Activated naive CD4-positive, alpha-beta T cell treated with Interleukin-2 at 50 U/mL for 16 hours (primary cell): Measurements from ENCODE around the gene FRAS1.
"Not testable (repeated sequence)": the region's sequence is repeated elsewhere in the genome, so short reads cannot be mapped to it uniquely, and the experiment has no call there.

ENCODE experiments used
- DNase-seq: peaks from one replicate; pipeline ENCODE4 v3.0.0-alpha.2; 2020

The FRAS1 gene

DNA sequence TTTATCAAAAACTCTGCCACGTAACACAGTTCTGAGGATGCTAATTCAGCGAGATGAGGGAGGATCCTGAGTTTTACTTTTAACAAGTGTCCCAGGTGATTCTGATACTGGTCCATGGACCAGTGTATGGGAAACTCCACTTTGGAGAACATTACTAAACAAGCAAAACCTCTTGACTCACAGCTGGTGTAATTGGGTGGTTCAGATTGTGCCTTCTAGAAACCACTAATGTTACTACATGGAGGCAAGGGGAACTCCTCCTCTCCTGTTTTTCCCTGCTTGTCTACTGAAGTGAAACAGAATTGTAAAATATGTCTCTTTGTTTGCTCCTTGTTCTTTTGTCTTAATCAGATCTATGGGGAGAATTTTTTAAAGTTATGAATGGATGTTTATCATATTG is 62.6 kb downstream of the FRAS1 start:
- no peak for DNase-seq

- no peak for DNase-seq
Observed at GRCh38 chr4:78120144-78120880, 63.2 kb downstream of the FRAS1 start.

- no peak for DNase-seq
Observed at GRCh38 chr4:78121338-78121904, 64.3 kb downstream of the FRAS1 start.

DNA sequence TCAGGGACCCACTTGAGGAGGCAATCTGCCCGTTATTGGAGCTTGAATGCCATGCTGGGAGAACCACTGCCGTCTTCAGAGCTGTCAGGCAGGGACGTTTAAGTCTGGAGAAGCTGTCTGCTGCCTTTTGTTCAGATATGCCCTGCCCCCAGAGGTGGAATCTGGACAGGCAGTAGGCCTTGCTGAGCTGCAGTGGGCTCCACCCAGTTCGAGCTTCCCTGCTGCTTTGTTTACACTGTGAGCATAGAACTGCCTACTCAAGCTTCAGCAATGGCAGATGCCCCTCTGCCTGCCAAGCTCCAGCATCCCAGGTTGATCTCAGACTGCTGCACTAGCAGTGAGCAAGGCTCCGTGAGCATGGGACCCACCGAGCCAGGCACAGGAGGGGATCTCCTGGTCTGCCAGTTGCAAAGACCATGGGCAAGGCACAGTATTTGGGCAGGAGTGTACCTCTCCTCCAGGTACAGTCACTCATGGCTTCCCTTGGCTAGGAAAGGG is 68.8 kb downstream of the FRAS1 start:
- DNase-seq = not testable (repeated sequence)

- DNase-seq = no peak
Observed at GRCh38 chr4:78129383-78130108, 72.4 kb downstream of the FRAS1 start.

DNA sequence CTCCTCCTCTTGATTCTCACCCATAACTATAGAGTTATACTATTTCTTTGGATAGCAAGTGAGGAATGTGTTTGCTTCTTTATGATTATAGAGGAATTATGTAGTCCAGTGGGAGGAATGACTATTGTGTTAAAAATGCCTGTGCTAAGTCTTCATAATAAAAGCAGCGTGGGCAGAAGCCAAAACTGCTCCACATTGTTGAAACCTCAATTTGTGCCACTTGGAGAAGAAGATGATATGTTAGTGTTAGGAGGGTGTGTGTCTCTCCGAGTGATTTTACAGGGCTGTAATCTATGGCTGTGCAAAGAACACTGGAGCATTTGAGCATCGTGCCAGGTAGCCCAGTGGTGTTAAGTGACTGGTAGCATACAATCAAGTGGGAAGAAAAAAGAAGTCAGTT is 74.3 kb downstream of the FRAS1 start:
- DNase-seq = no peak

GRCh38 chr4:78136109-78137081 is 79.3 kb downstream of the FRAS1 start:
- no peak for DNase-seq

DNA sequence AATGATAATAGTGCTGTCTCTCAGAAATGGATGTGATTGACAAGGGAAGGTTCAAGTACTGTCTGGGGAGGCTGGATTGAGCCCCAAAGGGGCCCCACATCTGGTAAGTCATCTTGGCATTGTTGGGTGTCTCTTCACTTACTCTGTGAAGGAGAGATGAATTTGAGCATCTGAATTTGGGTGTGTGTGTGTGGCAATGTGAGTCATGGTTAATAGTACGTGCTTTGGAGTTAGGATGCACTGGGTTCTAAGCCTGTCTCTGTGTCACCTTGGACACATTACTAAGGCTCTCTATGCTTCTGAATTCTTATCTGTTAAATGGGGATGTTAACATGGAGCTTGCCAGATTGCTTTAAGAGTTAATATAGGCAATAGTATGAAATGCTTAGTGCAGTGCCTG is 80.4 kb downstream of the FRAS1 start:
- no peak for DNase-seq

DNA sequence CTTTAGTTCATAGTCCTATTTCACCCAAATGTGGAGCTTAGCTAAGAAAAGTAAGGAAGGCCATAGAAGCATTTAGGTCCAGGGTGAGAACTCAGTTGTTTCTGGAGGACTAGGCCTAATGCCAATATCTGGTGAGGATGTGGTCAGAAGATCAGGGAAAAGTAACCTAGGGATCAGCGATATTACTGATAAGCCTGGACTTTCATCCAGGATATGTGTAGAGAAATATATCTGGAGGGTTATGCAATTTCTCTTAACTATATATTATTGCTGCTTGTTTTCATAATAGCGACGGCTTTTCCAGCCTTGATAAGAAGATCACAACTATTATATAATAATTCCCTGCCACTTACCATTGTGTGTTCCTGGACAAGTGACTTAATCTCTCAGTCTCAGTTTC is 81.1 kb downstream of the FRAS1 start:
- DNase-seq = no peak

GRCh38 chr4:78143634-78144033 is 86.5 kb downstream of the FRAS1 start:
- no peak for DNase-seq

DNA sequence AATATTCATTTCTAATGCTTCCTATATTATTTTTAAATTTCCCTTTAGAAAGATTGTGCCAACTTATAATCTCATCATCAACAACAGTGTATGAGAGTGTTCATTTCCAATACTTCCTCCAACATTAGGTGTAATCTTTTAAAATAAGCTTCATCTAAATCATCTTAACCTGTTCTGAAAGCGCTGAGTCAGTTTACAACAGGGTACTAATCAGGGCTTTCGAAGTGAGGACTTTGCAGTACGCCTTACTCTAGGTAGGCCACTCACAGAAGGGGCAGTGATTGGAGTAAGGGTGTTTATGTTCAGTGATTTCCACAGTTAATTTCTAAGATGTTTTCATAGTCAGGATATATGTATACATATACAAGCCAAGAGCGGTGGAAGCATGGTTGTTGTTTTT is 87.9 kb downstream of the FRAS1 start:
- no peak for DNase-seq

GRCh38 chr4:78145622-78146021 is 88.5 kb downstream of the FRAS1 start:
- DNase-seq = no peak

DNA sequence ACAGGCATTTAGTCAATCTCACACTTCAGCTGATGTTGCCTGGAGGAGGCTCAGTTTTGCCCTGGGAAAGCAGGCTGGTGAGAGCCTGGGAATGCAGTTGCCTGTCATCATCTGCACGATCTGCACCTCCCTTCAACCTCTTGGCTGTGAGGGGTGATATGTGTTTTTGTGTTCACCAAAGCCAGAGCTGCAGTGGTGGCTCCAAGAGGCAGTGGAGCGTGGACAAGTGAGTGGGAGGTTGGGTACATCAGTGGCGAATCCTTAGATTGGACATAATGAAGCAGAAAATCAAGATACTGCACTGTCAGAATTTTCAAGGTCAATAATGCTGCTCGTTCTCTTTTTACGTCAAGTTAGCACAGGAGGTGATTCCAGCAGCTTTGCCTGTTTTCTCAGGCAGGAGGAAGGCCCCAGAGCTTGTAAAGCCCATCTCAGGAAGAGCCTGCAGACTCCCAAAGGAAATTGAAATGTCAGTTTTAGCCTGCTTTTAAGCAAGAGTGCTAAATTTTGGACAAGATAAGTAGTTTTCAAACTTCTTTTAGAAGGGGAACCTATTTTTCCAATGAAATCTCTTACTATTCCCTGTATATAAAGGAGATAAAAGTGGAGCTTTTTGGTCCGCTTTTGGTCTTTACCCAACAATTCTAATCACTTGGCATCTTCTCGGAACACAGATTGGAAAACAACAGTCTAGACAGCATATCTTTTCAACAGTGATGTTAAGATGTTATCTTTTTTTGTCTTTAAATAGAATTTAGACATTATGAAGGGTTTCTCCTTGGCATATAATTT is 92.8 kb downstream of the FRAS1 start:
- no peak for DNase-seq

GRCh38 chr4:78150543-78150864 is 93.4 kb downstream of the FRAS1 start:
- no peak for DNase-seq

DNA sequence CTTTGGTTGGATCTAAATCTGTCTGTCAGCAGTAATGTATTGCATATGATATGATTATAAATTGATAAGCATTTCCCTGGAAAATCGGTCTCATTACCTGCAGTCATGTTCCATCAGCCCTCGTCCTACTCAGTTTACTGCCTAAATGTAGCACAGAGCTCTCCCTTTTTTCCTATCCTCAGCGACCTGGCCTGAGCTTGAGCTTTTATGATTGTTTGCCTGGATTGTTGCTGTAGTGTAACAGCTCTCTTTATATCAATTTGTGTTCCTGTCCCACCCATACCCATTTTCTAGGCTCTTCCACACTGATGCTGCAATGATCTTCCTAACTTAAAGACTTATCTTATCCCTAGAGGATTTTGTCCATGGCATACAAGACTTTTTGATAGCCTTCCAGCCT is 95.7 kb downstream of the FRAS1 start:
- no peak for DNase-seq

DNA sequence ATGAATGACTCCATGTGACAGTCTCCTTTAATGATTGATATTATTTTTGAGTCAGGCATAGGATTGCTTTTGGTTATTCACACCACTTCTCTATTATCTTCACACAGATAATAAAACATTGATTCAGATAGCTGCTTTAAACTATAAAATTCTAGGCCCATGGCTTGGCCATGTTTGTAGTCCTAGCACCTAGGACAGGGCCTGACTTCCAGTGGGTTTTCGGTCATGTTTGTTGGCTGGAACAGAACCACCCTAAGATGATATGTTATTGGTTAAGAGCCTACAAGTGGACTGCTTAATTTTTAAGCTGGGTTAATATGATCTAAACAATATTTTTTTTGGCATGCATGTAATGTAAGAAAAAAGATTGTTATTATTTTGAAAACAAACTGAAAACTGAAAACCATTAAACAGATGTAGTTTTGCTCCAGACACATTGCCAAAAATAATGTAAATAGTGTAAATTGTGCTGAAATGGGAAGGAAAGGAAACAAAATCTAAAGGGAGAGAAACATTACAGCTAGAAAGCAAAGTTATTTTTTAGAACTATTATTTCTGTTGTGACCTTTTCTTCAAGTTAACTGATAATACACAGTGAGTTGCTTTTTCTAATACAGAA is 98.0 kb downstream of the FRAS1 start:
- no peak for DNase-seq

- DNase-seq = no peak
Observed at GRCh38 chr4:78155616-78156105, 98.5 kb downstream of the FRAS1 start.

- no peak for DNase-seq
Observed at GRCh38 chr4:78156520-78156919, 99.4 kb downstream of the FRAS1 start.

GRCh38 chr4:78162342-78162741 is 105.2 kb downstream of the FRAS1 start:
- no peak for DNase-seq

DNA sequence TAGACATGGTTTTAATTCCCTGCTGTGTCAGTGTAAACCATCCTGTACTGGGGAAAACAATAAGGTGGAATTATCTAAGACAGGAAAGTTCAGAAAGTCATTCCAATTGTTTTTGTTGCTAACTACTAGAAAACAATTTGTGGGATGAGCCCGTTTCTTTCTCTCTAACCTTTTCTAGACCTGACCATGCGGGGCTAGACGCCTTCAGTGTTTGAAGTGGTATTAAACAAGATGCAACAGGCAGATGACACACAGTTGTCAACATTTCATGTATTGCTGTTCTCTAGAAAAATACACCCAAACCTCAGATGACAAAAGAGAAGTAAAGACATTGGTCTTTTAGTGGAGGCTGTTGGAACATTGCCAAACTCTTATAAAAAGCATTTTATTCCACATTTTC is 105.7 kb downstream of the FRAS1 start:
- DNase-seq = no peak

DNA sequence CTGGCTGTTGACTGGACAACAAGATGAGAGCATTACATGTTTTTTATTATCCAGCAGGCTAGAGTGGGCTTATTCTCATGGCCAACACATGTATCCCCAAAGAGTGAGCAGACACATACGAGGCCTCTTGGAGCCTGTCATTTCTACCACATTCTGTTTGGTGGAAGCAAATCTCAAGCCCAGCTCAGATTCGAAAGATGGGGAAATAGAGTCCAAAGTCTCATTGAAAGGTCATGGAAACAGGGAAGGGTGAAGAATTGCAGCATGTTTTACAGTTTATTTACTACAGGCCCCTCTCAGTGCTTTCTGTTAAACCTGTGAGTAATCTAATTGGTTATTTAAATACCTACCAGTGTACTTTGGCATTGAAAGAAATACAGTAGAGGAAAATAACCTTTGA is 108.6 kb downstream of the FRAS1 start:
- DNase-seq = no peak

GRCh38 chr4:78166622-78167021 is 109.5 kb downstream of the FRAS1 start:
- DNase-seq = no peak
